ENCODE measurements around the gene CMIP. TPM values are rescaled to one million over a fixed set of nuclear protein-coding genes. Genes with fewer than 3 reads are reported as not detected.

Gene CMIP
- total RNA-seq, 3 donors from 2014 or later = 14.9 to 23.9 (median 17.6) TPM

- no peak for DNase-seq (ENCODE audit: low spot score in 2 of 2)
- peak overlapping the region in 1 of 2 donors; percentile 10 for H3K27ac ChIP-seq
Observed at GRCh38 chr16:81481207-81481821, 36.7 kb downstream of the CMIP start.

DNA sequence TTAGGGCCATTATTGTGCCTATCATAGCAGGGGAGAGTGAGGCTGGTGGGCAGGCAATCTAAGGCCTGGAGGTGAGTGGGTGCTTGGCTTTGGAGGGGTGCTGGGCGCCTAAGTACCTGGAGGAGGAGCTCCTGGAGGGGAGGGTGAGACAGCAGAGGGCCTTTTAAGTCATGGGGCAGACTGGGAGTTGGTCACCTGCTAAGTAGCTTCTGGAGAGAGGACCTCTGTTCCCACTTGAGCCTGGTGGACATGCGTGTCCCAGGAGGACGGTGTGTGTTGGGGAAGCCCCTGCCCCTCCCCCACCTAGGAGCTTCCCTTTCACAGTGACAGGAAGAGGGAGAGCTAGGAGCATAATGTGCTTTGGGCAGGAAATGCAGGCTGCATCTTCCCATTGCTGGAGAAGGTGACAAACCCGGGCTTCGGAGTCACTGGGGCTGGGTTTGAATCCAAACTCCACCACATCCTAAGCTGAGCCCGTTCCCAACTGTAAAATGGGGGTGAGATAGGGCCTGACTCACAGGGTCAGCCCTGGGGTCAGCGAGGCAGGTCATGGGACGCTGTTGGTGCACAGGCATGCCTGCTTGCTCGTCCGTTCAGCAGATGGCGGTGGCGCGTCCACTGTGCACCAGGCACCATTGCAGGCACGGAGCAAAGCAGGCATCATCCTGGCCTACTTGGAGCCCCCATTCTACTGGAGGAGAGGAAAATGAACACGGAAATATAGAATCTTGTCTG lies 37.9 kb downstream of the CMIP start:
- intact Hi-C loops (cut with DNase I; ENCODE audit: low total_unique reads) = no loop called here
- no peak for DNase-seq (ENCODE audit: low spot score in 2 of 2)
- H3K4me1 ChIP-seq = no peaks in the 10 kb centered on the region

More at GRCh38 chr16:81481207-81481821, 36.7 kb downstream of the CMIP start:
- Histone ChIP-seq H3K9me3 (no peaks in the 10 kb centered on the region), H3K27me3 (no peaks in the 10 kb centered on the region), H3K4me3 (no peak overlapping the region), H3K4me1 (no peaks in the 10 kb centered on the region), H3K36me3 (no peaks in the 10 kb centered on the region)
- peak in 2 of 3 donors; percentile 26 to 33 for TF ChIP-seq POLR2AphosphoS5 (IDR thresholded peaks at IDR 0.05)
- no peak for TF ChIP-seq POLR2A (IDR thresholded peaks at IDR 0.05)
- TF ChIP-seq, protein P1, sequence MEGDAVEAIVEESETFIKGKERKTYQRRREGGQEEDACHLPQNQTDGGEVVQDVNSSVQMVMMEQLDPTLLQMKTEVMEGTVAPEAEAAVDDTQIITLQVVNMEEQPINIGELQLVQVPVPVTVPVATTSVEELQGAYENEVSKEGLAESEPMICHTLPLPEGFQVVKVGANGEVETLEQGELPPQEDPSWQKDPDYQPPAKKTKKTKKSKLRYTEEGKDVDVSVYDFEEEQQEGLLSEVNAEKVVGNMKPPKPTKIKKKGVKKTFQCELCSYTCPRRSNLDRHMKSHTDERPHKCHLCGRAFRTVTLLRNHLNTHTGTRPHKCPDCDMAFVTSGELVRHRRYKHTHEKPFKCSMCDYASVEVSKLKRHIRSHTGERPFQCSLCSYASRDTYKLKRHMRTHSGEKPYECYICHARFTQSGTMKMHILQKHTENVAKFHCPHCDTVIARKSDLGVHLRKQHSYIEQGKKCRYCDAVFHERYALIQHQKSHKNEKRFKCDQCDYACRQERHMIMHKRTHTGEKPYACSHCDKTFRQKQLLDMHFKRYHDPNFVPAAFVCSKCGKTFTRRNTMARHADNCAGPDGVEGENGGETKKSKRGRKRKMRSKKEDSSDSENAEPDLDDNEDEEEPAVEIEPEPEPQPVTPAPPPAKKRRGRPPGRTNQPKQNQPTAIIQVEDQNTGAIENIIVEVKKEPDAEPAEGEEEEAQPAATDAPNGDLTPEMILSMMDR (IDR thresholded peaks at IDR 0.05) = no peak
- intact Hi-C loops (cut with DNase I; ENCODE audit: low total_unique reads) = no loop called here

GRCh38 chr16:81483064-81483969 lies 38.7 kb downstream of the CMIP start:
- Histone ChIP-seq H3K27ac (no peak overlapping the region), H3K27me3 (no peaks in the 10 kb centered on the region), H3K4me3 (no peak overlapping the region), H3K36me3 (no peaks in the 10 kb centered on the region), H3K9me3 (no peaks in the 10 kb centered on the region), H3K4me1 (no peaks in the 10 kb centered on the region)
- intact Hi-C loops (cut with DNase I; ENCODE audit: low total_unique reads) = no loop called here
- DNase-seq (ENCODE audit: low spot score in 2 of 2) = no peak
- TF ChIP-seq POLR2AphosphoS5 (IDR thresholded peaks at IDR 0.05) = no peak
- TF ChIP-seq, protein P1 (IDR thresholded peaks at IDR 0.05) = no peak
- TF ChIP-seq POLR2A (IDR thresholded peaks at IDR 0.05) = no peak

More for the DNA sequence above, 37.9 kb downstream of the CMIP start:
- no peaks in the 10 kb centered on the region for H3K36me3 ChIP-seq
- H3K27me3 ChIP-seq = no peaks in the 10 kb centered on the region
- peak overlapping the region in 1 of 2 donors; percentile 62 for H3K27ac ChIP-seq
- TF ChIP-seq POLR2A (IDR thresholded peaks at IDR 0.05) = no peak
- no peak for TF ChIP-seq POLR2AphosphoS5 (IDR thresholded peaks at IDR 0.05)
- TF ChIP-seq, protein P1 (IDR thresholded peaks at IDR 0.05) = no peak
- H3K9me3 ChIP-seq = no peaks in the 10 kb centered on the region
- no peak overlapping the region for H3K4me3 ChIP-seq

DNA sequence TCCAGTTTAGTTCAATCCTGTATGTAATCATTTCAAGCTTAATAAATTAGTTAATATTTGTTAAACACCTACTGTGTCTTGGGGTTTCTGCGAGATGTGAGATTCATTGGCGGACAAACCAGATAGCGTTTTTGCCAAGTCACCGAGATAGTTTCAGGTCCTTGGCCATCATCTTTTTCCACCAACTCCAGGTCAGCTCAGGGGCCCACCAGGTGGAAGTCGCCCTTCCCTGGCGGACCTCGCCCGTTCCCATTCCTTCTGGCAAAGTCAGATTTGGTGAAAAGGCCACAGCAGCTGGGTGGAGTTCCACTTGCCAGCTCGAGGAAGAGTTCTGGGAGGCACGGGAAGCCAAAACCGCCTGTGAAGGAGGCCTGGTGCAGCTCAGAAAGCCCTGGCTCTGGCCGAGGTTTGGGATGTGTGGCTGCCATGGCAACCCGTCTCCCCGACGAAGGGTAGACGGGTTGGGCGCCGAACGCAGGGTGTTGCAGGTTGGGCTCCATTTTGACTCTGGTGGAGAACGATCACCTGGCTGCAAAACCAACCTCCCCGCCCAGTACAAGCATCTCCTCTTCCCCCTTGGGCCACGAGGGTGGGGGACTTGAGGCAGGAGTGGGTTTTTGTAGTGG lies 39.5 kb downstream of the CMIP start:
- no peak for DNase-seq (ENCODE audit: low spot score in 2 of 2)
- TF ChIP-seq POLR2A (IDR thresholded peaks at IDR 0.05) (no peak), POLR2AphosphoS5 (IDR thresholded peaks at IDR 0.05) (no peak)
- TF ChIP-seq, protein P1 (IDR thresholded peaks at IDR 0.05) = no peak
- no peak overlapping the region for H3K27ac ChIP-seq
- H3K9me3 ChIP-seq = no peaks in the 10 kb centered on the region
- no peak overlapping the region for H3K4me3 ChIP-seq
- H3K27me3 ChIP-seq = no peaks in the 10 kb centered on the region
- intact Hi-C loops (cut with DNase I; ENCODE audit: low total_unique reads) = no loop called here
- H3K4me1 ChIP-seq = no peaks in the 10 kb centered on the region
- no peaks in the 10 kb centered on the region for H3K36me3 ChIP-seq
